ENCODE data around the gene TTC7B.

Gene TTC7B

DNA sequence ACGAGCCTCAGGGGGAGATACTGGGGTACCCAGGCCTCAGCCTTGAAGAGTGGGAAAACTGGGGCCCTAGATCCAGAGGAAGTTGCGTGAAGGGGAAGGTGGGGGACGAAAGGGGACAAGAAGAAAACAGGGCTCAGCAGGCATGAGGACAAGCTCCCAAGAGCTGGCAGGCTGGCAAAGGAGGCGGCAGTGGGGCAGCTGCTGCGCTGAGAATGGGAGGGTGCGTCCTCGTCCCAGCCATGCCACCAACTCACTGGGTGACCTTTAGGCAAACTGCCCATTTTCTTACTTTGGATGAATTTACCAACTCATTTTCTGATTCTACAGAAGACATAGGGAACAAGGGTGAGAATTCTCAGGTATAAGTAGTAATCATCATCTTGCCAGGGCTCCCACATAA is 133.6 kb downstream of the TTC7B start:
- no peak for DNase-seq (ENCODE audit: low read depth)
- no peak overlapping the region for H3K4me3 ChIP-seq (ENCODE audit: low read depth, low read length)
- TF ChIP-seq, protein P1, sequence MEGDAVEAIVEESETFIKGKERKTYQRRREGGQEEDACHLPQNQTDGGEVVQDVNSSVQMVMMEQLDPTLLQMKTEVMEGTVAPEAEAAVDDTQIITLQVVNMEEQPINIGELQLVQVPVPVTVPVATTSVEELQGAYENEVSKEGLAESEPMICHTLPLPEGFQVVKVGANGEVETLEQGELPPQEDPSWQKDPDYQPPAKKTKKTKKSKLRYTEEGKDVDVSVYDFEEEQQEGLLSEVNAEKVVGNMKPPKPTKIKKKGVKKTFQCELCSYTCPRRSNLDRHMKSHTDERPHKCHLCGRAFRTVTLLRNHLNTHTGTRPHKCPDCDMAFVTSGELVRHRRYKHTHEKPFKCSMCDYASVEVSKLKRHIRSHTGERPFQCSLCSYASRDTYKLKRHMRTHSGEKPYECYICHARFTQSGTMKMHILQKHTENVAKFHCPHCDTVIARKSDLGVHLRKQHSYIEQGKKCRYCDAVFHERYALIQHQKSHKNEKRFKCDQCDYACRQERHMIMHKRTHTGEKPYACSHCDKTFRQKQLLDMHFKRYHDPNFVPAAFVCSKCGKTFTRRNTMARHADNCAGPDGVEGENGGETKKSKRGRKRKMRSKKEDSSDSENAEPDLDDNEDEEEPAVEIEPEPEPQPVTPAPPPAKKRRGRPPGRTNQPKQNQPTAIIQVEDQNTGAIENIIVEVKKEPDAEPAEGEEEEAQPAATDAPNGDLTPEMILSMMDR (IDR thresholded peaks at IDR 0.05; ENCODE audit: low read depth, low read length, missing control alignments), result no peak

DNA sequence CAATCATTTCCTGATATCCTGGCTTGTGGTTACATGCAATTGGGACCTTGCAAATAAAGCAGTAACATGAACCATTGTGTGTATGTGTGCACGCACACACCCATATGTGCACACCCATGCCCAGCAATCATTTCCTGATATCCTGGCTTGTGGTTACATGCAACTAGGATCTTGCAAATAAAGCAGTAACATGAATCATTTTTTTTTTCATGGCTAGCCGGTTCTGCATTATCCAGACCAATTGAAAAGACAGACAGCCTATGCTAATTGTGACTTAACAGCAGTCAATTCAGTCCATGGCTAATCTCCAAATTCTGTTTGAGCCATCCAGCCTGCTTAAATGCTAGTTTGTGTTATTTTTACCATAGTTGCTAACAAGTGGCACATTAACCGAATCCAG is 134.3 kb downstream of the TTC7B start:
- DNase-seq (ENCODE audit: low read depth), result no peak

DNA sequence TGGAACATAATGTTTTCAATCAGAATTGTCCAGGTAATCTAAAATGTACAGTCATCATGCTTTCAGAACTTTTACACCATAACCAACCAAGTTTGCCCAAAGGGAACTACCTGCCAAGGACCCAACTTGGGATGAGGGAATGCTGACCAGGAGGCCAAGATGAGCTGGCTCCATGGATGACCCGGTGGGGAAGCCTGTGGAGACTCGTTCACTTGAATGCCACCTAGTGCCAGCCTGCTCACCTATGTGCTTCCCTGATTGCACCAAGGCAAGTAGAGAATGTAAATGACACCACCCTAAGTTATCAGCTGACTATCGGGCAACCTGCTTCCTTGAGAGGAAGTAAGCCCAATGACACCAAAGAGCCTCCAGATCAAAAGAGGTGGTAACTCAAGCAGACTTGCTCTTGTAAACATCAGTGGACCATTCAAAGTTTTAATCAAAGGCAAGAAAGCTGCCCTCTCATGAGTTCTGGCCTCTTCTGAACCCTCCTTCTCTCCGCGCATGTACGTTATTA is 137.3 kb downstream of the TTC7B start:
- H3K4me3 ChIP-seq (ENCODE audit: low read depth, low read length), result no peak overlapping the region
- TF ChIP-seq, protein P1 (IDR thresholded peaks at IDR 0.05; ENCODE audit: low read depth, low read length, missing control alignments), result no peak
- DNase-seq (ENCODE audit: low read depth), result no peak

More for the DNA sequence above, 134.3 kb downstream of the TTC7B start:
- TF ChIP-seq, protein P1 (IDR thresholded peaks at IDR 0.05; ENCODE audit: low read depth, low read length, missing control alignments), result no peak
- no peak overlapping the region for H3K4me3 ChIP-seq (ENCODE audit: low read depth, low read length)

DNA sequence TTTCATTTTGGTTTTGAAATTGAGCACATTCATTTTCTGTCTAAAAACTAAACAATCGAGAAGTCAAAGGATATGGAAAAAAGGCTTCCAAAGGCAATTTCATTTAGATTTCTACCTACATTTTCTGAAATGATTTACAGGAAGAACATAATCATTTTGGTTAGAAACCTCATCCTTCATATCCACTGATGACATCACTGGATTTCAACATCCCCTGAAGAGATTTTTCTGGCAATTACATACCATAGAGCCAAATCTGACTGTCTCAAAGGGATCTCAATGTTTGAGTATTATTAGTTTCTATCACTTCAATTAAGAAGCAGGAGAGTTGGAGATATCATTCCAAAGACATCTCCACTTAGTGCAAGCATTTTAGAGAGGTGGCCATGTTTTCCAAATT is 137.8 kb downstream of the TTC7B start:
- TF ChIP-seq, protein P1 (IDR thresholded peaks at IDR 0.05; ENCODE audit: low read depth, low read length, missing control alignments), result no peak
- DNase-seq (ENCODE audit: low read depth), result no peak
- H3K4me3 ChIP-seq (ENCODE audit: low read depth, low read length), result no peak overlapping the region

DNA sequence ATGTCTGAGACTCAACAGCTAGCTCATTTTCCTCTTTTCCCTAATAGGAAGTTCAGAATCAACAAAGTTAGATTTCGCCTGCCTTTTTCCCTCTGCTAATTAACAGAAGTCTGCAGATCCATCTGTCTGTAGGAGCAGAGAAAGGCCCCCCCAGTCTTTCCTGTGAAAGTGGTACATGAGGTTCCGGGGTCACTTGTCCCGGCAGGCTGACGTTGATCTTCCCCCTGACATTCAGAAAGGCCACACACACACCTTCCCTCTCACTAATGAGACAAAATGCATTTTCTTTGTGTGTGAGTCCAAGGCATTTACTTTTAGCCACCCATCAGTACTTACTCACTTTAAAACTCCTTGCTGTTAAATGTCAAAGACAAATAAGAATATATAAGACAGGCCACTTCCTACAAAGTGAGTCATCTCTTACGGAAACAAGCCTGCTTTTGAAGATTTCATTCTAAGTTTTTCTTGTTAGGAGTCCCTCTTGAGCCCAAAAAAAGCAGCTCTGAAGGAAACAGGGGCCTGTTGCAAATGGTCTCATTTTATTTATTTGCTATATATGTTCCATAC is 138.7 kb downstream of the TTC7B start:
- TF ChIP-seq, protein P1 (IDR thresholded peaks at IDR 0.05; ENCODE audit: low read depth, low read length, missing control alignments), result no peak
- no peak for DNase-seq (ENCODE audit: low read depth)
- no peak overlapping the region for H3K4me3 ChIP-seq (ENCODE audit: low read depth, low read length)

DNA sequence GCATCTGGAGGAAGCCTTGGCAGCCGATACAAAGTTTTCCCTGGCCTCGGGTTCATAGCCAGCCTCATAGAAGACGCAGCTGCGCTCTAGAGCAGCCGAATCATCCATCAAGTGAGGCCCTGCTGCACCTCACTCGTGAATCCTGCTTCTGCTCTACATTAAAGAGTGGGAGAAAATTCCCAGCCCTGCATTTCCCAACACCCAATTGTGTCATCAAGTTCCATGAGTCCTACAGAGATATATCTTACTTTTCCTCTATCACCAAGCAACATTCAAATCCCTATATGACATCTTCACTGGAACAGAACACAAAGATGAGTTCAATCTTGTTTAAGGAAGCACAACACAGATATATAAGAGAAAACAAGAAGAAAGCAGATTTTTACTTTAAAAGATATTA is 139.3 kb downstream of the TTC7B start:
- TF ChIP-seq, protein P1 (IDR thresholded peaks at IDR 0.05; ENCODE audit: low read depth, low read length, missing control alignments), result no peak
- DNase-seq (ENCODE audit: low read depth), result no peak
- H3K4me3 ChIP-seq (ENCODE audit: low read depth, low read length), result no peak overlapping the region

DNA sequence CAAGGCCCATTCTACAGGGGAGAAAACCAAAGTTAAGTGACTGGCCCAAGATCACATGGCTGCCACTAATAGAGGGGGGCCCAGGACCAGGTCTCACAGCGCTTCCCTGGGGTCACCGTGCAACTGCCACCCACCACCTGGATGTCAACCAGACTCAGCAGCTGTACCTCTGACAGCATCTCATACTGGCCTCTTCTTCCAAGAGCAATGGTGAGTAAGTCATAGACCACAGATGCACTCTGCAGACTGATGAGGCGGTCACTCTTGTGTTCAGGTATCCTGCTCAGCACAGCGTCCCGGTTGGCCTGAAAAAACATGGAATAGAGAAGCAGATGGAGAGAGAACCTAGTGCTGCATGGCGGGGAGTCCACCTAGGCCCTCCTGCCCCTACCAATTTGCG is 139.9 kb downstream of the TTC7B start:
- no peak for DNase-seq (ENCODE audit: low read depth)
- TF ChIP-seq, protein P1 (IDR thresholded peaks at IDR 0.05; ENCODE audit: low read depth, low read length, missing control alignments), result no peak
- H3K4me3 ChIP-seq (ENCODE audit: low read depth, low read length), result no peak overlapping the region

All from GM12864 (cell line).